Muscle of arm (tissue), 12 donors: ENCODE measurements around the gene EFNA1. TPM values are rescaled to one million over a fixed set of nuclear protein-coding genes. Genes with fewer than 3 reads are reported as not detected.
"Not testable (repeated sequence)": the region's sequence is repeated elsewhere in the genome, so short reads cannot be mapped to it uniquely, and the experiment has no call there.

Source experiments
- DNase-seq: peaks from one replicate; pipeline ENCODE4 v3.0.0-alpha.2; 2013
- polyA plus RNA-seq, 12 donors: library from polyadenylated mRNA; unstranded; fragments of 120-200 nt; gene quantifications; one replicate each; pipeline ENCODE4 v1.2.1, GENCODE V29; 2013; ENCODE audit not compliant: insufficient read length in 12 of 12

The EFNA1 gene
- polyA plus RNA-seq, 12 donors: 19.3 to 35.9 (median 23.3) TPM; not detected in 1

- peak; percentile 89 for DNase-seq
Measured at GRCh38 chr1:155139895-155140629, 12.4 kb downstream of the EFNA1 start, which contains the start of gene DPM3. Gene DPM3 (minus strand): TSS chr1:155140531. CDS start chr1:155140240, 291 bp downstream.

- no peak for DNase-seq
Measured at GRCh38 chr1:155140630-155140953, 12.9 kb downstream of the EFNA1 start.

DNA sequence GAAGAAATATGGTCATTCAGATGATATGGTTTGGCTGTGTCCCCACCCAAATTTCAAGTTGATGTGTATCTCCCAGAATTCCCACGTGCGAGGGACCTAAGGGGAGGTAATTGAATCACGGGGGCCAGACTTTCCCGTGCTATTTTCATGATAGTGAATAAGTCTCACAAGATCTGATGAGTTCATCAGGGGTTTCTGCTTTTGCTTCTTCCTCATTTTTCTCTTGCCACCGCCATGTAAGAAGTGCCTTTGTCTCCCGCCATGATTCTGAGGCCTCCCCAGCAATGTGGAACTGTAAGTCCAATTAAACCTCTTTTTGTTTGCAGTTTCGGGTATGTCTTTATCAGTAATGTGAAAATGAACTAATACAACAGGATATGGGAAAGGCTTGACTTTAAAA, 14.1 kb downstream of the EFNA1 start:
- no peak for DNase-seq

DNA sequence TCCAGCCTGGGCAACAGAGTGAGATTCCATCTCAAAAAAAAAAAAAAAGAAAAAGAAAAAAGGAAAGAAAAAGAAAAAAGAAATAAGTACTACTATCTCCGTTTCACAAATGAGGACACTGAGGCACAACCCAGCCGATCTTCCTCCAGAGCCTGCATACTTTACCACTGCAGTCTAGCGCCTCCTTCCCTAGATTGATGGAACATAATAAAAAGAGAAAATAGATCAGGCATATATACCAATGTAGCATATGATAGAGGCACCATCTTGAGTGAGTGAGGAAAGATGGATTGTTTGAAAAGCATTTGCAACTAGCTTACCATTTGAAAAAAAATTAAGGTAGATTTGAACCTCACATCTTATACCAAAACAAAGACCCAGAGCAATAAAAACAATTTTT, 17.8 kb downstream of the EFNA1 start:
- no peak for DNase-seq

DNA sequence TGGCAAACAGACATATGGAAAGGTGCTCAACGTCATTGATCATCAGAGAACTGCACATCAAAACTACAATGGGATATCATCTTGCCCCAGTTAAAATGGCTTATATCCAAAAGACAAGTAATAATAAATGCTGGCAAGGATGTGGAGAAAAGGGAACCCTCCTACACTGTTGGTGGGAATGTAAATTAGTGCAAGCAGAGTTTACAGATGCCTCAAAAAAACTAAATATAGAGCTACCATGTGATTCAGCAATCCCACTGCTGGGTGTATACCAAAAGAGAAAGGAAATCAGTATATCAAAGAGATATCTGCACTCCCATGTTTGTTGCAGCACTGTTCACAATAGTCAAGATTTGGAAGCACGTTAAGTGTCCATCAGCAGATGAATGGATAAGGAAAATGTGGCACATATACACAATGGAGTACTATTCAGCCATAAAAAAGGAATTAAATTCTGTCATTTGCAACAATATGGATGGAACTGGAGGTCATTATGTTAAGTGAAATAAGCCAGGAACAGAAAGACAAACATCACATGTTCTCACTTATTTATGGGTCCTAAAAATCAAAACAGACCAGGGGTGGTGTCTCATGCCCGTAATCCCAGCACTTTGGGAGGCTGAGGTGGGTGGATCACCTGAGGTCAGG, 28.4 kb downstream of the EFNA1 start:
- not testable (repeated sequence) for DNase-seq

GRCh38 chr1:155158991-155159390, 31.3 kb downstream of the EFNA1 start:
- no peak for DNase-seq

- no peak for DNase-seq
Measured at GRCh38 chr1:155160128-155160527, 32.5 kb downstream of the EFNA1 start.

GRCh38 chr1:155162631-155163030, 35.0 kb downstream of the EFNA1 start:
- DNase-seq: not testable (repeated sequence)

GRCh38 chr1:155163785-155164184, 36.1 kb downstream of the EFNA1 start:
- DNase-seq: not testable (repeated sequence)

DNA sequence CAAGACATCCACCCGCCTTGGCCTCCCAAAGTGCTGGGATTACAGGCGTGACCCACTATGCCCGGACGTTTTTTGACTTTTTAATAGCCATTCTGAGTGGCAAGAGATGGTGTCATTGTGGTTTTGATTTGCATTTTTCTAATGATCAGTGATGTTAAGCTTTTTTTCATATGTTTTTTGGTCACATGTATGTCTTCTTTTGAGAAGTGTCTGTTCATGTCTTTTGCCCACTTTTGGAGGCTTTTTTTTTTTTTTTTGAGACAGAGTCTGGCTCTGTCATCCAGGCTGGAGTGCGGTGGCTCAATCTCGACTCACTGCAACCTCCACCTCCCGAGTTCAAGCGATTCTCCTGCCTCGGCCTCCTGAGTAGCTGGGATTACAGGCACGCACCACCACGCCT, 36.9 kb downstream of the EFNA1 start:
- not testable (repeated sequence) for DNase-seq

GRCh38 chr1:155166051-155166470, 38.4 kb downstream of the EFNA1 start:
- no peak for DNase-seq

DNA sequence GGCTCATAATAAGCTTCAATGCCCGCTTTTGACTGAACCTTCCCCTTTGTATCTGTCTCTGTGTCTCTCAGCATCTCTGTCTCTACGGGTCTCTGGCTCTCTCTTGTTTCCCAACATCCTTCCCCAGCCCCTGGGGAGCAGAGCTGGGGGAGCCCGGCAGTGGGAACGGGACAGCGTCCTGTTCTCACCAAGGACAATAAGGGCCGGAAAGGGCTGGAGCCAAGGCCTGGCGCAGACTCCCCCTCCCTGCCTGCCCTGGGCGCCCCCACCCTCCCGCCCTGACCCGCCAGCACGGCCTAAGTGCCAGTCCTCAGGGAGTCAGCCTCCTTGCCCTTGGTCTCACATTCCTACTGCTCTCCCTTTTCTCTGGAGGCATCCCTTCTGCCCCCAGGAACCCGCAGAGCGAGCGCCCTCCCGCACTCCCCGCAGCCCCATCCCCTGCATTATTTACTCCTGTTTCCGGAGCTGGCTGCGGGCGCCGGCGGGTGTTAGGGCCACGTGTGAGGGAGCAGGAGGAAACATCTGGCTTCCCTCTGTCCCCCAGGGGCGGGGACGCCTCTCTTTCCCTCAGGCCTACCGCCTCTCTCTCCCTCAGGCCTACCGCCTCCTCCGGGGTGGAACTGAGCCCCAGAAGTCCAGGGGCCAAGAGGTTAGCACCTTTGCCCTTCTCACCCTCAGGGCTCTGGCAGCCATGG, 38.9 kb downstream of the EFNA1 start:
- peak; percentile 53 for DNase-seq

- peak; percentile 83 for DNase-seq
Measured at GRCh38 chr1:155167166-155168104, 39.8 kb downstream of the EFNA1 start.

GRCh38 chr1:155168105-155168445, 40.4 kb downstream of the EFNA1 start:
- not testable (repeated sequence) for DNase-seq

- DNase-seq: no peak
Measured at GRCh38 chr1:155168456-155169210, 41.0 kb downstream of the EFNA1 start.

- no peak for DNase-seq
Measured at GRCh38 chr1:155169541-155169940, 41.9 kb downstream of the EFNA1 start.

- no peak for DNase-seq
Measured at GRCh38 chr1:155170101-155170785, 42.6 kb downstream of the EFNA1 start.

DNA sequence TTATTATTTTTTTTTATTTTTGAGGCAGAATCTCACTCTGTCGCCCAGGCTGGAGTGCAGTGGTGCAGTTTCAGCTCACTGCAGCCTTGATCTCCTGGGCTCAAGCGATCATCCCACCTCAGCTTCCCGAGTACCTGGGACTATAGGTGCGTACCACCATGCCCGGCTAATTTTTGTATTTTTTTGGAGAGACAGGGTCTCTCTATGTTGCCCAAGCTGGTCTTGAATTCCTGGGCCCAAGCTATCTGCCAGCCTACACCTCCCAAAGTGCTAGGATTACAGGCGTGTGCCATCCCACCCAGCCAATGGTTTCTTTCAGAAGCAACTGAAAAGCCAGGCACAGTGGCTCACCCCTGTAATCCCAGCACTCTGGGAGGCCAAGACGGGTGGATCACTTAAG, 43.1 kb downstream of the EFNA1 start:
- no peak for DNase-seq

DNA sequence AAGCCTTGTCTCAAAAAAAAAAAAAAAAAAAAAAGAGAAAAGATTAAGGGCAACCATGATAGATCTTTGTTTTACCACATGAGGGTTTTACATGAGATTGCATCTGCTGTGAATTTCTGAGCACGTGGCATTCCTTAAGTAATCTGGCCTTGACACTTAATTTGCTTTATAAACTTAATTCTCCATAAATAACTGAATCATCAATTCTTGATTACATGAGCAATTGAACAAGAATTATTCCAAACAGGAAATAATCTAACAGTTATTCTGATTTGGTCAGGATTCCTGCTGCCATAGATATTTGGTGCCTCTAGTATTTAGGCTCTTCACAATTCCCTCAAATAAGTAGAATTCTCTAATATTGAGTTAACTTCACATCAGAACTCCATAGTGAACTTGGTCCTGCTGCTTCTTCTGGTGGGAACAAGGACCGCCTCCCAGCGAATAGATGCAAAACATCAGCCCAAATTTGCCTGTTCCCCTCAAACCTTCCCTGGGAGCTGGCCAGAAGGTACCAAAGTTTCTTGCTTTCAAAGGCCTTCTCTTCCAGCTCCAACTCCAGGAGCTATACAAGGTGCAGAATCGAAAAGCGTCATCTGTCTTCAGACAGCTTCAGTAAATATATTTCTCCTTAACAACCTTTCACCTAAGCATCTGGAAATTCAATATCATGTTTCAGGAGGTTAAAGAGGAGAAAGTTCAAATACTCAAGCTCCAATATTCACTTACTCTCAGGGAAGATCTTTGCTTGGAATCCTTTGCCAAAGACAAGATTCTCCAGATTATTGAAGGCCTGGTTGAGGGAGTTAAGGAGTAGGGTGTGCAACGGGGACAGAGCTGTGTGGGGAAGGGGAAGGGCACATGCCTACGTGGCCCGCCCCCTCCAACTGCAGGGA, 44.4 kb downstream of the EFNA1 start:
- no peak for DNase-seq
